HEK293 (cell line): ENCODE measurements around the gene PREX1.

Experiments
- TCF7L2 ChIP-seq: IDR thresholded peaks from 2 replicates; pipeline ENCODE4 v1.6.1; 2011; ENCODE audit warnings: low read depth, mild to moderate bottlenecking, inconsistent platforms, low read length, moderate library complexity, borderline replicate concordance
- ZNF10 ChIP-seq: fragments of 450-650 bp; formaldehyde crosslinking; IDR thresholded peaks from 2 replicates; pipeline ENCODE4 v1.5.1; 2017; ENCODE audit warnings: missing biosample characterization, missing genetic modification characterization
- ZNF121 ChIP-seq: fragments of 450-650 bp; formaldehyde crosslinking; IDR thresholded peaks from 2 replicates; pipeline ENCODE4 v1.5.1; 2016; ENCODE audit warnings: missing biosample characterization, missing genetic modification characterization
- ZNF133 ChIP-seq: fragments of 450-650 bp; formaldehyde crosslinking; IDR thresholded peaks from 2 replicates; pipeline ENCODE4 v1.5.1; 2016; ENCODE audit warnings: missing biosample characterization, missing genetic modification characterization
- ZNF248 ChIP-seq: fragments of 450-650 bp; formaldehyde crosslinking; IDR thresholded peaks from 2 replicates; pipeline ENCODE4 v1.5.1; 2017; ENCODE audit warnings: missing biosample characterization, missing genetic modification characterization
- ZNF670 ChIP-seq: fragments of 450-650 bp; formaldehyde crosslinking; IDR thresholded peaks from 2 replicates; pipeline ENCODE4 v1.5.1; 2016; ENCODE audit warnings: missing biosample characterization, missing genetic modification characterization, low read depth
- ZNF677 ChIP-seq: fragments of 450-650 bp; IDR thresholded peaks from 2 replicates; pipeline ENCODE4 v1.5.0; 2018; ENCODE audit warnings: missing biosample characterization, mild to moderate bottlenecking, missing genetic modification characterization, moderate library complexity
- ZNF776 ChIP-seq: fragments of 450-650 bp; formaldehyde crosslinking; IDR thresholded peaks from 2 replicates; pipeline ENCODE4 v1.5.0; 2017; ENCODE audit warnings: missing biosample characterization, missing genetic modification characterization, borderline replicate concordance
- ZSCAN30 ChIP-seq: fragments of 450-650 bp; IDR thresholded peaks from 2 replicates; pipeline ENCODE4 v1.5.1; 2018; ENCODE audit warnings: missing biosample characterization, mild to moderate bottlenecking, missing genetic modification characterization, moderate library complexity
- TF ChIP-seq, protein P1 (sequence below): fragments of 450-650 bp; formaldehyde crosslinking; IDR thresholded peaks from 2 replicates; pipeline ENCODE4 v1.5.1; 2016; ENCODE audit warnings: missing biosample characterization, missing genetic modification characterization
- TF ChIP-seq, protein P2 (sequence below): fragments of 450-650 bp; formaldehyde crosslinking; IDR thresholded peaks from 2 replicates; pipeline ENCODE4 v1.5.1; 2017; ENCODE audit warnings: missing biosample characterization, missing genetic modification characterization
- TF ChIP-seq, protein P3 (sequence below): fragments of 450-650 bp; formaldehyde crosslinking; IDR thresholded peaks from 2 replicates; pipeline ENCODE4 v1.5.1; 2016; ENCODE audit warnings: missing biosample characterization, missing genetic modification characterization, low read depth

DNA sequence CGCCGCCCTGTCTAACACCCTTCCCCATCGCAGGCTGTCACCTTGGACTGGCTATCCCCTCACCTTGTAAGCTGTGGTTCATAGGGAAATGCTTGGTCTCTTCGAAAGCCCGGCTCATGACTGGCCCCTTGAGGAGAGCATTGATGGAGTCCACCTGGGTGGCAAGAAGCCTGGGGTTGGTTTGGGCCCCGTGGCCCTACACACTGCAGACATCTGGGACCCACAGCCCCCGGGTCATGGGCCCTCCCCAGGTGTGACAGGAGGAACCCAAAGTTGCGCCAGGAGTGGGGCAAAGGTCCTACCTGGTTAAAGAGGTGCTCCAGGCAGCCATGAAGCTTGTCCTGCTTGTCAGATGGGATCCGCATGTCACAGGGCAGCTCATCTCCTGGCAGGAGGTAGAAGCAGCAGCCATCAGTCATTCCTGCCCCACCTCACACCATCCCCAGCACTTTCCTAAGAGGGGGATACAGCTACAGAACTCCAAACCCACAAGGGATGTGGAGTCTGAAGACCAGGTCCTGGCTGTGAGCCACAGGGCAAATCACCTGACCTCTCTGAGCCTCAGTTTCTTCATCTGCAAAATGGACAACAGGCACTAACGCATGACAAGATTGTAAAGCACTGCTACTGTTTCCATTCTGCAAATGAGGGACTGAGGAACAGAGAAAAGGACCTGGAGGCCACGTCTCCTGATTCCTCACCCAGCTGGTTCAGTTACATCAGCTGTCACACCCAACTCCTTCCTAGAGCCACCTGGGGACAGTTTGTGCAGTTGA, 185.5 kb downstream of the PREX1 start:
- TF ChIP-seq ZNF248 (no peak), ZNF133 (no peak), ZNF776 (no peak), ZNF670 (no peak), ZNF121 (tag by site-specific recombination) (no peak), TCF7L2 (no peak), ZNF10 (tag by site-specific recombination) (no peak), ZNF677 (tag by site-specific recombination) (no peak), ZSCAN30 (tag by site-specific recombination) (no peak)
- TF ChIP-seq, protein P1, sequence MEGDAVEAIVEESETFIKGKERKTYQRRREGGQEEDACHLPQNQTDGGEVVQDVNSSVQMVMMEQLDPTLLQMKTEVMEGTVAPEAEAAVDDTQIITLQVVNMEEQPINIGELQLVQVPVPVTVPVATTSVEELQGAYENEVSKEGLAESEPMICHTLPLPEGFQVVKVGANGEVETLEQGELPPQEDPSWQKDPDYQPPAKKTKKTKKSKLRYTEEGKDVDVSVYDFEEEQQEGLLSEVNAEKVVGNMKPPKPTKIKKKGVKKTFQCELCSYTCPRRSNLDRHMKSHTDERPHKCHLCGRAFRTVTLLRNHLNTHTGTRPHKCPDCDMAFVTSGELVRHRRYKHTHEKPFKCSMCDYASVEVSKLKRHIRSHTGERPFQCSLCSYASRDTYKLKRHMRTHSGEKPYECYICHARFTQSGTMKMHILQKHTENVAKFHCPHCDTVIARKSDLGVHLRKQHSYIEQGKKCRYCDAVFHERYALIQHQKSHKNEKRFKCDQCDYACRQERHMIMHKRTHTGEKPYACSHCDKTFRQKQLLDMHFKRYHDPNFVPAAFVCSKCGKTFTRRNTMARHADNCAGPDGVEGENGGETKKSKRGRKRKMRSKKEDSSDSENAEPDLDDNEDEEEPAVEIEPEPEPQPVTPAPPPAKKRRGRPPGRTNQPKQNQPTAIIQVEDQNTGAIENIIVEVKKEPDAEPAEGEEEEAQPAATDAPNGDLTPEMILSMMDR (tag by site-specific recombination) = no peak
- TF ChIP-seq, protein P2, sequence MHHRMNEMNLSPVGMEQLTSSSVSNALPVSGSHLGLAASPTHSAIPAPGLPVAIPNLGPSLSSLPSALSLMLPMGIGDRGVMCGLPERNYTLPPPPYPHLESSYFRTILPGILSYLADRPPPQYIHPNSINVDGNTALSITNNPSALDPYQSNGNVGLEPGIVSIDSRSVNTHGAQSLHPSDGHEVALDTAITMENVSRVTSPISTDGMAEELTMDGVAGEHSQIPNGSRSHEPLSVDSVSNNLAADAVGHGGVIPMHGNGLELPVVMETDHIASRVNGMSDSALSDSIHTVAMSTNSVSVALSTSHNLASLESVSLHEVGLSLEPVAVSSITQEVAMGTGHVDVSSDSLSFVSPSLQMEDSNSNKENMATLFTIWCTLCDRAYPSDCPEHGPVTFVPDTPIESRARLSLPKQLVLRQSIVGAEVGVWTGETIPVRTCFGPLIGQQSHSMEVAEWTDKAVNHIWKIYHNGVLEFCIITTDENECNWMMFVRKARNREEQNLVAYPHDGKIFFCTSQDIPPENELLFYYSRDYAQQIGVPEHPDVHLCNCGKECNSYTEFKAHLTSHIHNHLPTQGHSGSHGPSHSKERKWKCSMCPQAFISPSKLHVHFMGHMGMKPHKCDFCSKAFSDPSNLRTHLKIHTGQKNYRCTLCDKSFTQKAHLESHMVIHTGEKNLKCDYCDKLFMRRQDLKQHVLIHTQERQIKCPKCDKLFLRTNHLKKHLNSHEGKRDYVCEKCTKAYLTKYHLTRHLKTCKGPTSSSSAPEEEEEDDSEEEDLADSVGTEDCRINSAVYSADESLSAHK (tag by site-specific recombination) = no peak
- TF ChIP-seq, protein P3, sequence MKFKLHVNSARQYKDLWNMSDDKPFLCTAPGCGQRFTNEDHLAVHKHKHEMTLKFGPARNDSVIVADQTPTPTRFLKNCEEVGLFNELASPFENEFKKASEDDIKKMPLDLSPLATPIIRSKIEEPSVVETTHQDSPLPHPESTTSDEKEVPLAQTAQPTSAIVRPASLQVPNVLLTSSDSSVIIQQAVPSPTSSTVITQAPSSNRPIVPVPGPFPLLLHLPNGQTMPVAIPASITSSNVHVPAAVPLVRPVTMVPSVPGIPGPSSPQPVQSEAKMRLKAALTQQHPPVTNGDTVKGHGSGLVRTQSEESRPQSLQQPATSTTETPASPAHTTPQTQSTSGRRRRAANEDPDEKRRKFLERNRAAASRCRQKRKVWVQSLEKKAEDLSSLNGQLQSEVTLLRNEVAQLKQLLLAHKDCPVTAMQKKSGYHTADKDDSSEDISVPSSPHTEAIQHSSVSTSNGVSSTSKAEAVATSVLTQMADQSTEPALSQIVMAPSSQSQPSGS (tag by site-specific recombination) = no peak
